HEK293T (cell line): ENCODE results near the gene SHOX.
"Not testable (repeated sequence)": the region's sequence is repeated elsewhere in the genome, so short reads cannot be mapped to it uniquely, and the experiment has no call there.

Source experiments
- CTCF ChIA-PET: fragments of 350-600 bp; formaldehyde crosslinking; extraction: SDS; loops from one replicate; lab custom pipeline; 2021; ENCODE audit warnings: antibody characterized with exemption, inconsistent platforms; lab: Yijun Ruan, JAX
- POLR2A ChIA-PET: fragments of 350-600 bp; formaldehyde crosslinking; extraction: SDS; loops from one replicate; lab custom pipeline; 2020; ENCODE audit warnings: antibody characterized with exemption, inconsistent platforms; lab: Yijun Ruan, JAX
- DNase-seq: peaks from one replicate; pipeline ENCODE4 v3.0.0; 2012; ENCODE audit warnings: mixed read lengths; ENCODE audit errors: extremely low spot score
- ARNT ChIP-seq: fragments of 450-650 bp; IDR thresholded peaks from 2 replicates; pipeline ENCODE4 v1.6.1; 2017; ENCODE audit warnings: mild to moderate bottlenecking
- BHLHE40 ChIP-seq: fragments of 450-650 bp; IDR thresholded peaks from 2 replicates; pipeline ENCODE4 v1.6.1; 2016; ENCODE audit warnings: mild to moderate bottlenecking, moderate library complexity, borderline replicate concordance
- CTBP1 ChIP-seq: fragments of 450-650 bp; IDR thresholded peaks from 2 replicates; pipeline ENCODE4 v1.6.1; 2016; ENCODE audit warnings: borderline replicate concordance
- ELF4 ChIP-seq: fragments of 450-650 bp; IDR thresholded peaks from 2 replicates; pipeline ENCODE4 v1.6.1; 2017; ENCODE audit warnings: antibody characterized with exemption
- FOXA1 ChIP-seq: fragments of 450-650 bp; IDR thresholded peaks from 2 replicates; pipeline ENCODE4 v1.6.1; 2016; ENCODE audit warnings: mild to moderate bottlenecking
- FOXK2 ChIP-seq: fragments of 450-650 bp; IDR thresholded peaks from 2 replicates; pipeline ENCODE4 v1.6.1; 2016; ENCODE audit warnings: mild to moderate bottlenecking
- FOXM1 ChIP-seq: fragments of 450-650 bp; IDR thresholded peaks from 2 replicates; pipeline ENCODE4 v1.6.1; 2017; ENCODE audit warnings: mild to moderate bottlenecking, borderline replicate concordance
- HDGF ChIP-seq: fragments of 450-650 bp; IDR thresholded peaks from 2 replicates; pipeline ENCODE4 v1.6.1; 2017; ENCODE audit warnings: antibody characterized with exemption, borderline replicate concordance
- L3MBTL2 ChIP-seq: fragments of 450-650 bp; conservative IDR thresholded peaks from 2 replicates; pipeline ENCODE4 v1.6.1; 2016; ENCODE audit warnings: mild to moderate bottlenecking
- LEF1 ChIP-seq: fragments of 450-650 bp; IDR thresholded peaks from 2 replicates; pipeline ENCODE4 v1.6.1; 2017; ENCODE audit warnings: mild to moderate bottlenecking, borderline replicate concordance
- NFRKB ChIP-seq: fragments of 450-650 bp; IDR thresholded peaks from 2 replicates; pipeline ENCODE4 v1.6.1; 2016; ENCODE audit warnings: mild to moderate bottlenecking, moderate library complexity
- SP1 ChIP-seq: fragments of 450-650 bp; IDR thresholded peaks from 2 replicates; pipeline ENCODE4 v1.6.1; 2017
- SUZ12 ChIP-seq: fragments of 450-650 bp; IDR thresholded peaks from 2 replicates; pipeline ENCODE4 v1.6.1; 2016; ENCODE audit warnings: mild to moderate bottlenecking
- TARDBP ChIP-seq: fragments of 450-650 bp; IDR thresholded peaks from 2 replicates; pipeline ENCODE4 v1.6.1; 2016
- ZNF384 ChIP-seq: fragments of 450-650 bp; IDR thresholded peaks from 2 replicates; pipeline ENCODE4 v1.6.1; 2016
- TF ChIP-seq, protein P1 (sequence below): fragments of 450-650 bp; IDR thresholded peaks from 2 replicates; pipeline ENCODE4 v1.6.1; 2016

Gene SHOX

DNA sequence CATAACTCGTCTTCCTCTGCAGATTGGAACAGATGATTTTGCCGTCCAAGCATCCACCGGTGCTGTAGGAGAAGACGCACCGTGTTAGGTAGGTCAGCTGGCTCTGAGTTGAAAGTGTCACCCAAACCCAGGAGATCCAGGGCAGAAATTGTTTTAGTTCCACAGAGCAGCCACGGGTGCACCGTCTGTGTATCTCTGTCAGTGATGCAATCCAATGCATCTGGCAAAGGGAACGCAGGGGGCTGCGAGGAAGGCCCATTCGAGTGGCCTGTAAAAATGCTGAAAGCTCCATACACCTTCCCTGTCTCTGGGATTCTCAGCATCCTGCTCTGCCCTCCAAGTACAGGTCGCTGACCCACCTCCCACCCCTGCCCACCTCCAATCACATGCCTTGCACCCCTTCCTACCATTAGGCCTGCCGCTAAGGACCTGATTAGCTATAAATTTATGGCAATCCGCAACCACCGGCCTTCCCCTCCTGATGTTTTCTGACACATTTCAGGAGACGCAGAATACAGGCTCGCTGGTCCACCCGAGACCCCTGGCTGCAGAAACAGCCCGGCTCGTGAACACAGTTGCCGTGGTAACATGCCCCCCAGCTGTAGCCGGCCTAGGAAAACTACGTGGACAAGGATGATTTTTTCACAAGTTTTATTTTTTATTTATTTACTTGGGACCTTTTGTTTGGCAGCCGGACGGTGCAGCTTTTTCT is 39.7 kb upstream of the SHOX start:
- no peak for TF ChIP-seq ELF4
- no peak for TF ChIP-seq NFRKB
- no peak for TF ChIP-seq FOXA1
- TF ChIP-seq LEF1 = no peak
- no peak for TF ChIP-seq SUZ12
- TF ChIP-seq HDGF = no peak
- TF ChIP-seq BHLHE40 = no peak
- no peak for TF ChIP-seq TARDBP
- no peak for TF ChIP-seq ARNT
- no peak for TF ChIP-seq CTBP1
- TF ChIP-seq FOXK2 = no peak
- TF ChIP-seq, protein P1, sequence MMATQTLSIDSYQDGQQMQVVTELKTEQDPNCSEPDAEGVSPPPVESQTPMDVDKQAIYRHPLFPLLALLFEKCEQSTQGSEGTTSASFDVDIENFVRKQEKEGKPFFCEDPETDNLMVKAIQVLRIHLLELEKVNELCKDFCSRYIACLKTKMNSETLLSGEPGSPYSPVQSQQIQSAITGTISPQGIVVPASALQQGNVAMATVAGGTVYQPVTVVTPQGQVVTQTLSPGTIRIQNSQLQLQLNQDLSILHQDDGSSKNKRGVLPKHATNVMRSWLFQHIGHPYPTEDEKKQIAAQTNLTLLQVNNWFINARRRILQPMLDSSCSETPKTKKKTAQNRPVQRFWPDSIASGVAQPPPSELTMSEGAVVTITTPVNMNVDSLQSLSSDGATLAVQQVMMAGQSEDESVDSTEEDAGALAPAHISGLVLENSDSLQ = no peak
- no peak for TF ChIP-seq ZNF384
- TF ChIP-seq L3MBTL2 = no peak
- no peak for TF ChIP-seq FOXM1
- no peak for TF ChIP-seq SP1
- ChIA-PET POLR2A (no interaction called here), CTCF (no interaction called here)
- no peak for DNase-seq

DNA sequence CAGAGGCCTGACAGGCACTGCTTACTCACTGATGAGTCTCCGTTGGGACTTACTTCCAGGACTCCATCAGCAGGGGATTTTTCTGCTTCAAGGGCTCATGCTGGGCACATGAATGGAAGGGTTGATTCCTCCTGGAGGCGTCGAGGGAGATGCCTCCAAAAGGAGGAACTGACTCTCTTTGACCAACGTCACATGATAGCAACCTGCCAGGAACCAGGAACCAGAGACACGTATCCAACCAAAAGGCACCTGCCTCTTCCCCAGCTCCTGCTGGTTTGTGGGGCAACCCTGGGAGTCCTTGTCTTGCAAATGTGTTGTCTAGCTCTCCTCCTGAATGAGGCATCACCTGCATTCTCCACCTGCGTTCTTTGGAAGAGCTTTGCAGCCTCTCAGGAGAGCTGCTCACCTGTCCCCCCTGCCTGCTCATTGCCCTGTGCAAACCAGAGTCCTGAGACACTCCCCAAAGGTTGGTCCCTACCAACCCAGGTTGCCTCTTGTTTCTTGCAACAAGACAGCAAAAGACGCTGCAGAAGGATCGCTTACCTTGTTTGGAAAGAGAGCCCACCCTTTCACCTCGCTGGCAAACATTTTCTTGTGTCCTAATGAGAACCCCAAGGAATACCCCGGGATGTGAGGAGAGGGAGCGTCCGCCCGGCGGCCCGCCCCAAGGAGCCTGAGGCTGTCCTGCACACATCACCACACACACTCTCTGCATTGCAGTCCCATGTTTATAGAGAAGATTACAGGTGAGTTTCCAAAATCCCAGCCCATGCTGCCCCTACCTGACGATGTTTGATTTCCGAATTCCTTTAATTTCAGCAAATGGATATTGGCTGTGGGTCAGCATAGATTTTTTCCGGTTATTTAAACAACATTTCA is 30.5 kb upstream of the SHOX start:
- TF ChIP-seq LEF1 = no peak
- no peak for TF ChIP-seq FOXK2
- no peak for TF ChIP-seq L3MBTL2
- TF ChIP-seq BHLHE40 = no peak
- TF ChIP-seq SUZ12 = no peak
- no peak for TF ChIP-seq FOXM1
- no peak for TF ChIP-seq ZNF384
- TF ChIP-seq HDGF = no peak
- CTCF ChIA-PET = no interaction called here
- POLR2A ChIA-PET = no interaction called here
- no peak for DNase-seq

DNA sequence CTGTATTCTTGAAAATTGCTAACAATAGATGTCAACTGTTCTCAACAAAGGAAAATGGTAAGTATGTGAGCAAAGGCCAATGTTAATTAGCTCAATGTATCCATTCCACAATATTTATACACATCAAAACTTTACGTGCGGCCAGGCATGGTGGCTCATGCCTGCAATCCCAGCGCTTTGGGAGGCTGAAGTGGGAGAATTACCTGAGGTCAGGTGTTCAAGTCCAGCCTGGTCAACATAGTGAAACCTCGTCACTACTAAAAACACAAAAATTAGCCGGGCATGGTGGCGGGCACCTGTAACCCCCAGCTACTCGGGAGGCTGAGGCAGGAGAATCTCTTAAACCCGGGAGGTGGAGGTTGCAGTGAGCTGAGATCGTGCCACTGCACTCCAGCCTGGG is 27.6 kb upstream of the SHOX start:
- DNase-seq, CTCF ChIA-PET, POLR2A ChIA-PET: not testable (repeated sequence)

DNA sequence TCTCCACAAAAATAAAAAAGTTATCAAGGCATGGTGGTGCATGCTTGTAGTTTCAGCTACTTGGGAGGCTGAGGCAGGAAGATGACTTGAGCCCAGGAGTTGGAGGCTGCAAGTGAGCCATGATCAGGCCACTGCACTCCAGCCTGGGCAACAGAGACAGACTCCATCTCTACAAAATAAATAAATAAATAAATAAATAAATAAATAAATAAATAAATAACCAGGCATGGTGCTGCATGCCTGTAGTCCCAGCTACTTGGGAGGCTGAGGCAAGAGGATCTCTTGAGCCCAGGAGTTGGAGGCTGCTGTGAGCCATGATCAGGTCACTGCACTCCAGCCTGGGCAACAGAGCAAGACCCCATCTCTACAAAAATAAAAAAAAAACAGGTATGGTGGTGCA is 26.0 kb upstream of the SHOX start:
- POLR2A ChIA-PET, DNase-seq, CTCF ChIA-PET: not testable (repeated sequence)

DNA sequence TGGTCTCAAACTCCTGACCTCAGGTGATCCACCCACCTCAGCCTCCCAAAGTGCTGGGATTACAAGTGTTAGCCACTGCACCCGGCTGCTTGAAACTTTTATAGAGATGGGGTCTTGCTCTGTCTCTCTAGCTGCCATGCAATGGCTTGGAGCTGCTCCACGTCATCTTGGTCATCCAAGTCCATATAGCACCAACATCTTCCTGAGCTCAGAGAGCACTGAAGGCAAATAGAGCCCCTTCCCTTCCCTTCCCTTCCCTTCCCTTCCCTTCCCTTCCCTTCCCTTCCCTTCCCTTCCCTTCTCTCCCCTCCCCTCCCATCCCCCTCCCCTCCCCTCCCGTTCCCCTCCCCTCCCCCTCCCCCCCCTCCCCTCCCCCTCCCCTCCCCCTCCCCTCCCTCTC is 22.5 kb upstream of the SHOX start:
- DNase-seq, CTCF ChIA-PET, POLR2A ChIA-PET: not testable (repeated sequence)

DNA sequence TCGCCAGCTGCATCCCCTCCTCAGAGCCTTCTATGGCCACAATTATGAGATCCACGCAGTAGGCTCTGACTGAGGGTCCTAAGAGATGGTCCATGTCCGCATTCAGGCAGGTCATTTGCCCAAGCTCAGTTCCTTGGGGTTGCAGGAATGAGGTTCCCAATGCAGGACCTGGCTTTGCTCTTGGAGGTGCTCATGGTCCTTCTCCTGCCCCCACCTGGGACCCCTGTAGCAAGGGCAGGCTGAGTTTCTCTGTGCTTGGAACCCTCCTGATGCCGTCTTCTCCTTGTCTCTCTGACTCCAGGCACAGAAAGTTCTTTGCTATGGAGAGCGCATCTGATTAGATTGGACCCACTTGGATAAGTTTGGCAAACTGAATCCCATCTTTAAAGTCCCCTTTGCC is 16.5 kb upstream of the SHOX start:
- ChIA-PET POLR2A (no interaction called here), CTCF (no interaction called here)
- no peak for DNase-seq
- TF ChIP-seq BHLHE40 (no peak), ELF4 (no peak), L3MBTL2 (no peak), HDGF (no peak), FOXK2 (no peak), SP1 (no peak), LEF1 (no peak), CTBP1 (no peak), ZNF384 (no peak)

DNA sequence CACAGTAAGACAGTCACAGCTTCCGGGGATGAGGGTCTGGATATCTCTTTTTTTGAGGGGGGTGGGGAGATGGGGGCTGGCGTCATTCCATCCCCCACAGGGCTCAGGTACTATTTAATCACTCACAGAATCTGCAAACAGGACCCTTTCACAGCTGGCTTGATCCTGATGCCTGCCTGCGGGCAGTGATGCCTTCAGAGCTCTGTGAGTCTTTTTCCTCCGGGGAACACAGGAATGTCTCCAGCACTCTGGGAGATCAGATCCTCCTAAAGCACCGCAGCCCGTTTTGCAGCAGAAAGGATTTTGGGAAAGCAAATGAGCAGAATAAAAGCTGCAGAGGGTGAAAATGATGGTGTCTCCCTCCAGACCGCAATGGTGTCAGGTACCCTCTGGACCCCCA is 13.2 kb upstream of the SHOX start:
- CTCF ChIA-PET = no interaction called here
- no peak for DNase-seq
- TF ChIP-seq ELF4 (no peak), CTBP1 (no peak), SP1 (no peak), SUZ12 (no peak), ZNF384 (no peak), HDGF (no peak)
- TF ChIP-seq, protein P1 = no peak
- POLR2A ChIA-PET = no interaction called here

DNA sequence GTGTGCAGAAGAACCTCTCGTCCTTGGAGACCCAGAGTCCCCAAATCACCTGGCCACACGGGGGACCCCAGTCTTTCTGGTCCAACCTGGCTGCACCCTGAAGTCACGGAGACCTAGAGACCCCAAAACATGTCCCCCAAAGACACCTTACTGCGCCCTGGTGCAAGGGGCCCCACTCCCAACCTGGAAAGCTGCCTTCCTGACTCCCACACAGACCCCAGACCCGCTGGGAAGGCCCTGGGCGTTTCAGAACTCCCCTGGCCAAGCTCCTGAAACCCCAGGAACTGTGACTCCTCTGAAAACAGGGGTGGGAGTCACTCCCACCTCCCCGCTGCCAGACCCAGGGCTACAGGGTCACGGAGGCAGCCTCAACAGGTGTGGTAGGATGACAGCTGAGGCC is 12.7 kb upstream of the SHOX start:
- ChIA-PET POLR2A (no interaction called here), CTCF (no interaction called here)

DNA sequence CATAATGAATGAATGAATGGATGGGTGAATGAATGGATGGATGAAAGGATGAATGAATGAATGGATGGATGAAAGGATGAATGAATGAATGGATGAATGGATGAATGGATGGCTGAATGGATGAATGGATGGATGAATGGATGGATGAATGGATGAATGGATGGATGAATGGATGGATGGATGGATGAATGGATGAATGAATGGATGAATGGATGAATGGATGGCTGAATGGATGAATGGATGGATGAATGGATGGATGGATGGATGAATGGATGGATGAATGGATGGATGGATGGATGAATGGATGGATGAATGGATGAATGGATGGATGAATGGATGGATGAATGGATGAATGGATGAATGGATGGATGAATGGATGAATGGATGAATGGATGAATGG is 12.3 kb upstream of the SHOX start:
- POLR2A ChIA-PET, DNase-seq, CTCF ChIA-PET: not testable (repeated sequence)

More for the DNA sequence above, 12.7 kb upstream of the SHOX start:
- DNase-seq = no peak
- TF ChIP-seq TARDBP (no peak), FOXM1 (no peak), ZNF384 (no peak), FOXA1 (no peak), LEF1 (no peak), CTBP1 (no peak), BHLHE40 (no peak), ELF4 (no peak), ARNT (no peak), NFRKB (no peak), FOXK2 (no peak), HDGF (no peak), L3MBTL2 (no peak), SP1 (no peak), SUZ12 (no peak)
- TF ChIP-seq, protein P1 = no peak
